SHP77 treated with DMSO at 0.1 percent for 48 hours (cell line): ENCODE measurements around the gene PCID2.

Experiments used
- DNase-seq: peaks from one replicate; lab custom pipeline; 2025; lab: John Stamatoyannopoulos, UW

The PCID2 gene

GRCh38 chr13:113219256-113219940 is 10.9 kb upstream of the PCID2 start:
- no peak for DNase-seq

- no peak for DNase-seq
Observed at GRCh38 chr13:113218586-113218985, 10.1 kb upstream of the PCID2 start.

GRCh38 chr13:113216254-113217048 is 8.0 kb upstream of the PCID2 start:
- peak; percentile 58 for DNase-seq

GRCh38 chr13:113211774-113212173 is 3.3 kb upstream of the PCID2 start:
- no peak for DNase-seq

GRCh38 chr13:113210833-113211232 is 2.4 kb upstream of the PCID2 start:
- DNase-seq, result no peak

GRCh38 chr13:113209759-113210421 is 1.4 kb upstream of the PCID2 start:
- no peak for DNase-seq

GRCh38 chr13:113209336-113209758 is 878 bp upstream of the PCID2 start, which contains the start of gene CUL4A:
CUL4A (plus strand) TSS chr13:113209613; CDS start chr13:113209628, 15 bp downstream.
- peak; percentile 53 for DNase-seq

- DNase-seq, result no peak
Observed at GRCh38 chr13:113207890-113208420, 514 bp downstream of the PCID2 start.

GRCh38 chr13:113207460-113207859 is 1.0 kb downstream of the PCID2 start:
- DNase-seq, result no peak

GRCh38 chr13:113205428-113205931 is 3.0 kb downstream of the PCID2 start:
- DNase-seq, result no peak

GRCh38 chr13:113204378-113204734 is 4.1 kb downstream of the PCID2 start:
- DNase-seq, result no peak

GRCh38 chr13:113203507-113204377 is 4.7 kb downstream of the PCID2 start:
- DNase-seq, result no peak

- no peak for DNase-seq
Observed at GRCh38 chr13:113202912-113203311, 5.6 kb downstream of the PCID2 start.

GRCh38 chr13:113201815-113202214 is 6.7 kb downstream of the PCID2 start:
- DNase-seq, result no peak

GRCh38 chr13:113196970-113197737 is 11.3 kb downstream of the PCID2 start:
- DNase-seq, result no peak

- DNase-seq, result no peak
Observed at GRCh38 chr13:113195360-113195759, 13.1 kb downstream of the PCID2 start.

GRCh38 chr13:113192902-113193301 is 15.6 kb downstream of the PCID2 start:
- no peak for DNase-seq

GRCh38 chr13:113192279-113192678 is 16.2 kb downstream of the PCID2 start:
- DNase-seq, result no peak

GRCh38 chr13:113190181-113190580 is 18.3 kb downstream of the PCID2 start:
- no peak for DNase-seq

GRCh38 chr13:113187883-113188665 is 20.4 kb downstream of the PCID2 start:
- DNase-seq, result no peak
